HG02610 (cell line): ENCODE measurements around the gene MYOT.
A peak's percentile ranks its signal among the peaks of the same experiment; 100 is the strongest.

Source experiments
- ATAC-seq: cut with Tn5 transposase; IDR thresholded peaks from one replicate; pipeline ENCODE4 v1.9.1; 2021; ENCODE audit warnings: mild to moderate bottlenecking, moderate library complexity; ENCODE audit not compliant: unreplicated experiment

The MYOT gene

DNA sequence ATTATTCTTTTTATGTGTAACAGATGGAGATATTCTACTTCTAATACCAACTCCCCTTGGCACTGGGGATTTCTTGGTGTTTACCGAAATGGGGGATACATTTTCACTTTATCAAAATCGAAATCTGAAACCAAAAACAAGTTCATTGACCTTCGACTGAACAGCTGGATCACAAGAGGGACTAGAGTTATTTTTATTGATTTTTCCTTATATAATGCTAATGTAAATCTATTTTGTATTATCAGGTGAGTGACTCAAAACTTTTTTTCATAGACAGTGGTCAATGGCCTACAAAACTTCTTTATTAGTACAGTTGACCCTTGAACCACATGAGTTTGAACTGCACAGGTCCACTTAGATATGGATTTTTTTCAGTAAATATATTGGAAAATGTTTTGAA, 31.8 kb downstream of the MYOT start:
- ATAC-seq, result no peak

DNA sequence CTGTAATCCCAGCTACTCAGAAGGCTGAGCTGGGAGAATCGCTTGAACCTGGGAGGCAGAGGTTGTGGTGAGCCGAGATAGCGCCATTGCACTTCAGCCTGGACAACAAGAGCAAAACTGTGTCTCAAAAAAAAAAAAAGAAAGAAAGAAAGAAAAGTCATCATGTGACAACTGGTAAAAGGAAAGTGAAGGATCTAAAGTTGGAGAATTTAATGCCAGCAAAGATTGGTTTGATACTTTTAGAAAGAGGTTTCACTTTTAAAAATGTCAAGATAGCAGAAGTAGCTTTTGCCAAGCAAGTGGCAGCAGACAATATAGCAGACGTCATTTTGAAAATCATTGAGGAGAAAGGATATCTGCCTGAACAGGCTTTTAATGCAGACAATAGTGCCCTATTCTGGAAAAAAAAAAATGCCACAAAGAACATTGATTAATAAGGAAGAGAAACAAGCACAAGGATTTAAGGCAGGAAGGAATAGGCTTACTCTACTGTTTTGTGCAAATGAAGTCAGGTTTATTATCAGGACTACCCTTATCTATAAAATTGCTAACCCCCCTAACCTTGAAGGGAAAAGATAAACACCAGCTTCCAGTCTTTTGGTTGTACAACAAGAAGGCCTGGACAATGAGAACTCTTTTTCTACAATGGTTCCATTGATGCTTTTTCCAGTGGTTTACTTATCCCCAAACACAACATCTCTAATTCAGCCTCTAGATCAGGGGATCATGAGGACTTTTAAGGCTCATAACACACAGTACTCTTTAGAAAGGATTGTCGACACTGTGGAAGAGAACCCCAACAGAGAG, 33.6 kb downstream of the MYOT start:
- ATAC-seq, result no peak

DNA sequence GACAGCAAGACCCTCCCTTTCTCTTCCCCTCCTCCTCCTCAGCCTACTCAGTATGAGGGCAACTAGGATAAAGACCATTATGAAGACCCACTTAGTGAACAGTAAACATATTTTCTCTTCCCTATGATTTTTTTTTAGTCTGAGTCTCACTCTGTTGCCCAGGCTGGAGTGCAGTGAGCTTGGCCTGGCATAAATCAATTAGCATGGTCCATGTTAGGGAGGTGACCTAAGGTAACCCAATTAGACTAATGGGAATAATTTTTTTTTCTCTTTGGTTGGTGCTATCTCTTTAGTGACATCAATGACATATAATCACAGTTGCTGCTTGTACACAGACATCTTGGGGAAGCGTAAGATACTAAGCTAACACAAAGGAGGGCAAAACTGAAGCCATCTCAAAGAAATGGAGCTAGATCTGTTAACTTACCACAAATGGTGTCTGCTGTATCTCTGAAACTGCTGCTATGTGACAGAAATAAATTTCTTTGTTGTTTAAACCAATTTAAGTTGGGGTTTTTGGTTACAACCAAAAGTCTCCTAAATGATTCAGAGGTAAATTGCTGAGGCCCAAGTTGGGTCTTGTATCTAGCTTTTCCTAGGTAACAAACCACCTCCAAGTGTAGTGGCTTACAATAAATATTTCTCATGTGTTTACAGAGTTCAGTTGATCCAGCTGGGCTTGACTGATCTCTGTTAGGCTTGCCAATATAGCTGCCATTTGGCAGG, 34.9 kb downstream of the MYOT start:
- no peak for ATAC-seq

DNA sequence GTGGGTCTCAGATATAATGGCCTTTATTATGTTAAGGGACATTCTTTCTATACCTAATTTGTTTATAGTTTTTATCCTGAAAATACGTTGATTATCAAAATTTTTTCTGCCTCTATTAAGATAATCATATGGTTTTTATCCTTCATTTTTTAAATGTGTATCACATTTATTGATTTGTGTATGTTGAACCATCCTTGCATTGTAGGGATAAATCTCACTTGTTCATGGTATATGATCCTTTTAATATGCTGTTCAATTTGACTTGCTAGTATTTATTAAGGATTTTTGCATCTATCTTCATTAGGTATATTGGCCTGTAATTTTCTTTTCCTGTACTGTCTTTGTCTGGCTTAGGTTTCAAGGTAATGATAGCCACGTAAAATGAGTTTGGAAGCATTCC, 47.1 kb downstream of the MYOT start:
- ATAC-seq, result no peak

DNA sequence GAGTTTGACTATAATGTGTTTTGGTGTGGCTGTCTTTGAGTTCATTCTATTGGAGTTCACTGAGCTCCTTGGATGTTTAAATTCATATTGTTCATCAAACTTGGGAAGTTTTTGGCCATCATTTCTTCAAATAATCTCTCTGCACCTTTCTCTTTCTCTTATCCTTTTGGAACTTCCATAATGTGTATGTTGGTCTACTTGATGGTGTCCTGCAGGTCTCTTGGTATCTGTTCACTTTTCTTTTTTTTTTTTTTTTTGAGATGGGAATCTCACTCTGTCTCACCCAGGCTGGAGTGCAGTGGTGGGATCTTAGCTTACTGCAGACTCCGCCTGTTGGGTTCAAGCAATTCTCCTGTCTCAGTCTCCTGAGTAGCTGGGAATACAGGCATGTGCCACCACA, 49.3 kb downstream of the MYOT start:
- no peak for ATAC-seq

DNA sequence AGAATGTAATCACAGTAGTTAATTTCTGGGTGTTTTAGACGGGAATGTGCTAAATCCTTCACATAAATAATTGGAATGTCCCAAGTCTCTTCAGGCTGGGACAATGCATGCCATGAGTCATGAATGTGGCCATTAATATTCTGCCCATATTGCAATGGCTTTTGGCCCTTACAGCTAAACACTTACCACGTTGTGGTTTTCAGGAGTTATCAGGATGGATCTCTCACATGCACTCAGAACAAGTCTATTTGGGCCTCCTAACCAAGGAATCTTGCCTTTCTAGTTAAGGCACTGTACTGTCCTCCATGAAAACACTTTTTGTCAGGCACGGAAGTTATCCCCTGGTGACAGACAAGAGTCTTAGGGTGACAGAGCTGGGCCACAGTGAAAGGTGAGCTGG, 54.3 kb downstream of the MYOT start:
- ATAC-seq, result no peak

DNA sequence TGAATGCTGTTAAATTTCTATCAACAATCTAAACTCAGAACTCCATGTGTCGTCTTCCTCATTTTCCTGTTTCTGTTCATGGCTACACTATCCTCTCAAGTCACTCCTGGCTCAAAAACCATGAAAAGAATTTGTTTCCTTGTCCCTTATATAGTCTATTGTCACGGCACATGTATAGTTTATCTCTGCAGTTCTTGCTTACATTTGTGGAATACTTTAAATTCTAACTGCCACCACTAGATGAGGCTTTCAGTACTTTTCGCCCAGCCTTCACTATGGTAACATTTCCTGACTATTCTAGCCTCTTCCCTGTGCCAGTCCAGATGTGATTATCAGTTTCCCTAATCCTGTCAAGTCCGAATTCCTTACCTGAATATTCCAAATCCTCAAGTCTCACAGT, 56.2 kb downstream of the MYOT start:
- ATAC-seq, result no peak

DNA sequence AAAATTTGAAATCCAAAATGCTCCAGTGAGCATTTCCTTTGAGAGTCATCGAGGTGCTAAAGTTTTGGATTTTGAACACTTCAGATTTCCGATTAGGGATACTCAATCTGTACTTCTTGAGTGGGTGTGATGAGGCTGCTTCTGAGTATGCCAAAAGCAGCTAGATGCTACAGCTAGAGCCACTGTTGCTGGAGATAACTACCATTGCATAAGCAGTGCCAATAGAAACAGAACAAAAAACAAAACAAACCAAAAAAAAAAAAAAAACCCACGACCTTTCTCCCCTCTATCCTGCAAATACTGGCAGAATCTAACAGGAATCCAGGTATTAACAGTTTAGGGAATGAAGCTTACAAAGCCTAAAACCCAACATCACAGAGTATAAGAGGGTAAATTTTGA, 65.1 kb downstream of the MYOT start:
- no peak for ATAC-seq

DNA sequence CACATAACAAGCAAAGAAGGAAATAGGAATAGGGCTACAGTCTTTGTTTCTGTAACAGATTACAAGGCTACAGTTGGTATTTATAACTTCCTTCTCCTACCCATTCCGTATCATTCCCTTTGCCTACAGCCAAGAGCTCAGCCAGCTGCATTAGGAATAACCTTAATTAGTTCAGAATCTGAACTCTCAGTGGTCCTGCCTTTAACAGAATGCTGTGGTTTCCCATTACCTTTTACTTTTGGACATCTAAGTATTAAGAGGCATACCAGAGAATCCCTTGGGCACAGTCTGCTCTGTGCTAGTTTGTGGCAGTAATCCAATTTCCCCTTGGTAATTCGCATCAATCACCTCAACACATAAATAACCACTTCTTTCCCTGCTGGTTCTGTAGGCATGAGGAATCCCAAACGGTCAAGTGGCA, 65.8 kb downstream of the MYOT start:
- ATAC-seq, result no peak

DNA sequence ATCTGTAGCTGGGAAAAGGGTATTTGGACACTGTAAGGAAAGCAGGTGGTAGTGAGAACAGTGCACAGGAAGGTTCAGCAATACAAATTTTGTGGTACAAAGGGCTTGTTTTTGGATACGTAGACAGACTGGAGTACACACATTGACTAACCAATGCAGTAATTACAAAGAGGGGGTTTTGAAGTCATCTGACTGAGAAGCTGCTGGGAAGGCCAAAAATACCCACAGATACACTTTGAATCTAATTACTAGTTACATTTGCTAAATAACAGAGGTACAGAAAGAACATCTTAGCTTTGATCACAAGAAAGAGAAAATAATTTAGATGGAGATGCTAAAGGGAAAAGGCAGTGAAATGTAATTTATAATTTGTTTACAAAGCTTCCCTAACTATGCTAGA, 67.5 kb downstream of the MYOT start:
- ATAC-seq, result peak; percentile 79

DNA sequence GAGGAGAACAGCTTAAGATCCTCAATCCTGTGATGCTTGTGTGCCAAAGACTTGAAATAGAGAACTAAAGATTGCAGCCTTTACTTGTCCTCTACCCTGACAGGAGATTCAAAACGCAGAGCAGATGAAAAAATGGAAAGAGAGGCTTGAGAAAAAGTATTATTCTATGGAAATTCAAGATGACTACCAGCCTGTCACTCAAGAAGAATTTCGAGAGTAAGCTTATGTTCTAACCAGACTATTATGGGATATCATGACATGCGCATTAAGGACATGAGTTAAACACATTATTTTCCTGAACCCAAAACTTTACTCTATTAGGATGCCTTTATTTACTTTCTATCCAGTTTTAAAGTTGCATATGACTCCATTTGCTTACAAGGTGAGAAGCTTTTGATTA, 68.0 kb downstream of the MYOT start:
- ATAC-seq, result no peak
